ENCODE measurements around the gene RAB10. TPM values are rescaled to one million over a fixed set of nuclear protein-coding genes. Genes with fewer than 3 reads are reported as not detected.
"Not testable (repeated sequence)": the region's sequence is repeated elsewhere in the genome, so short reads cannot be mapped to it uniquely, and the experiment has no call there.

RAB10 gene
- total RNA-seq, 1 donor from 2014 or later: 112 TPM

- DNase-seq (ENCODE audit: low read depth, low spot score): no peak
- no peaks in the 10 kb centered on the region for H3K36me3 Mint-ChIP-seq (ENCODE audit: low read depth)
- no peak for TF ChIP-seq CTCF (conservative IDR thresholded peaks at IDR 0.05)
- H3K4me3 Mint-ChIP-seq: no peak overlapping the region
- no peak overlapping the region for H3K27ac Mint-ChIP-seq (ENCODE audit: unreplicated experiment)
- no peaks in the 10 kb centered on the region for H3K27me3 Mint-ChIP-seq (ENCODE audit: low read depth)
- H3K4me1 Mint-ChIP-seq: peaks cover 9% of the 10 kb centered on the region
- peaks cover 4% of the 10 kb centered on the region for H3K9me3 Mint-ChIP-seq
Observed at GRCh38 chr2:26010943-26011342, 22.9 kb upstream of the RAB10 start.

DNA sequence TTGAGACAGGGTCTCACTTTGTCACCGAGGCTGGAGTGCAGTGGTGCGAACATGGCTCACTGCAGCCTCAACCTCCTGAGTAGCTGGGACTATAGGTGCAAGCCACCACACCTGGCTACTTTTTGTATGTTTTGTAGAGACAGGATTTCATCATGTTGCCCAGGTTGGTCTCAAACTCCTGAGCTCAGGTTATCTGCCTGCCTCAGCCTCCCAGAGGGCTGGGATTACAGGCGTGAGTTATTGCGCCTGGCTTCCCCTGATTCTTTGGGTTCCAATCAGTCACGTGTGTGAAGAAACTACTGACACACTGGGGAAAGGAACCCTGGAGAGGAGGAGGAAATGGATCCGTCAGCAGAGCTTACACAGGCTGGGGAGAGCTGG, 22.3 kb upstream of the RAB10 start:
- H3K27ac Mint-ChIP-seq (ENCODE audit: unreplicated experiment): no peak overlapping the region
- no peak for TF ChIP-seq CTCF (conservative IDR thresholded peaks at IDR 0.05)
- H3K36me3 Mint-ChIP-seq (ENCODE audit: low read depth): no peaks in the 10 kb centered on the region
- no peak overlapping the region for H3K4me3 Mint-ChIP-seq
- peaks cover 9% of the 10 kb centered on the region for H3K4me1 Mint-ChIP-seq
- no peaks in the 10 kb centered on the region for H3K27me3 Mint-ChIP-seq (ENCODE audit: low read depth)
- H3K9me3 Mint-ChIP-seq: peaks cover 4% of the 10 kb centered on the region
- no peak for DNase-seq (ENCODE audit: low read depth, low spot score)

GRCh38 chr2:26011990-26012856, 21.7 kb upstream of the RAB10 start:
- no peak overlapping the region for H3K4me3 Mint-ChIP-seq
- no peak for DNase-seq (ENCODE audit: low read depth, low spot score)
- no peak for TF ChIP-seq CTCF (conservative IDR thresholded peaks at IDR 0.05)
- H3K9me3 Mint-ChIP-seq: peaks cover 4% of the 10 kb centered on the region
- H3K4me1 Mint-ChIP-seq: peaks cover 9% of the 10 kb centered on the region
- H3K27me3 Mint-ChIP-seq (ENCODE audit: low read depth): no peaks in the 10 kb centered on the region
- no peaks in the 10 kb centered on the region for H3K36me3 Mint-ChIP-seq (ENCODE audit: low read depth)
- no peak overlapping the region for H3K27ac Mint-ChIP-seq (ENCODE audit: unreplicated experiment)

GRCh38 chr2:26013668-26014067, 20.2 kb upstream of the RAB10 start:
- TF ChIP-seq CTCF (conservative IDR thresholded peaks at IDR 0.05): no peak
- peaks cover 4% of the 10 kb centered on the region for H3K9me3 Mint-ChIP-seq
- no peak for DNase-seq (ENCODE audit: low read depth, low spot score)
- peak overlapping the region; percentile 32 for H3K27ac Mint-ChIP-seq (ENCODE audit: unreplicated experiment)
- no peaks in the 10 kb centered on the region for H3K27me3 Mint-ChIP-seq (ENCODE audit: low read depth)
- no peak overlapping the region for H3K4me3 Mint-ChIP-seq
- no peaks in the 10 kb centered on the region for H3K36me3 Mint-ChIP-seq (ENCODE audit: low read depth)
- peaks cover 9% of the 10 kb centered on the region for H3K4me1 Mint-ChIP-seq

- H3K9me3 Mint-ChIP-seq: no peaks in the 10 kb centered on the region
- H3K27me3 Mint-ChIP-seq (ENCODE audit: low read depth): no peaks in the 10 kb centered on the region
- no peak overlapping the region for H3K4me3 Mint-ChIP-seq
- no peaks in the 10 kb centered on the region for H3K36me3 Mint-ChIP-seq (ENCODE audit: low read depth)
- H3K4me1 Mint-ChIP-seq: peaks cover 9% of the 10 kb centered on the region
- TF ChIP-seq CTCF (conservative IDR thresholded peaks at IDR 0.05): no peak
- DNase-seq (ENCODE audit: low read depth, low spot score): no peak
- no peak overlapping the region for H3K27ac Mint-ChIP-seq (ENCODE audit: unreplicated experiment)
Observed at GRCh38 chr2:26016012-26016705, 17.7 kb upstream of the RAB10 start.

- H3K36me3 Mint-ChIP-seq (ENCODE audit: low read depth); H3K4me3 Mint-ChIP-seq; DNase-seq (ENCODE audit: low read depth, low spot score); H3K4me1 Mint-ChIP-seq; H3K27me3 Mint-ChIP-seq (ENCODE audit: low read depth); H3K9me3 Mint-ChIP-seq; H3K27ac Mint-ChIP-seq (ENCODE audit: unreplicated experiment): not testable (repeated sequence)
Observed at GRCh38 chr2:26016706-26017045, 17.2 kb upstream of the RAB10 start.
